IPS-20b (cell line): ENCODE data around the gene MAPK4.

Experiments used
- H3K27ac ChIP-seq: one replicate; pipeline ENCODE4 v1.5.1; 2013; ENCODE audit warnings: low read length
- H3K27me3 ChIP-seq: 2 replicates; pipeline ENCODE4 v1.6.1; 2013; ENCODE audit warnings: mild to moderate bottlenecking, low read length, inconsistent platforms; ENCODE audit not compliant: insufficient read depth
- H3K36me3 ChIP-seq: 2 replicates; pipeline ENCODE4 v1.6.1; 2013; ENCODE audit warnings: low read depth, mild to moderate bottlenecking, inconsistent platforms, low read length, moderate library complexity; ENCODE audit not compliant: insufficient read depth
- H3K4me1 ChIP-seq: 2 replicates; pipeline ENCODE4 v1.6.1; 2013; ENCODE audit warnings: mild to moderate bottlenecking, control low read depth, inconsistent platforms, low read length, moderate library complexity; ENCODE audit not compliant: insufficient read depth
- H3K4me3 ChIP-seq: 2 replicates; pipeline ENCODE4 v1.5.1; 2013; ENCODE audit warnings: mild to moderate bottlenecking, low read length, inconsistent platforms
- H3K9ac ChIP-seq: 2 replicates; pipeline ENCODE4 v1.6.1; 2013; ENCODE audit warnings: low read depth, mild to moderate bottlenecking, inconsistent platforms, low read length, moderate library complexity
- H3K9me3 ChIP-seq: 2 replicates; pipeline ENCODE4 v1.6.1; 2013; ENCODE audit warnings: mild to moderate bottlenecking, low read depth, low read length, inconsistent platforms; ENCODE audit not compliant: insufficient read depth

MAPK4 gene

DNA sequence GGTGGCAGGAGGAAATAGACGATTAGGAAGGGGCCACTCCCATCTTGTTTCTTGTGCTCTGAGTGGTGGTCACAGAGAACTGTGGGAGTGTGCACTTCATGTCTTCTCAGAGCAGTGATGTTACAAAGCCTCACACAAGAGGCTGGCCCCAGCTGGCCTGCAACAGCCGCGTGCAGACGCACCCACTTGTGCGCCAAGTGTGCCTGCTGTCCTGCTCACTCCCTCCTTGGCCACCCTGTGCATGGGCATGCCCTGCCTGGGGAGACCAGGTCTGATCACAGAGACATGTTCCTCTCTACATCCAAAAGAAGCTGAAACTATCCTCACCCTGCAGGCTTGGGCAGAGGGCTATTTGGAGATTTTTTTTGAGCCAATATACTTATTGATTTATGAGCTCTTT is 151.5 kb downstream of the MAPK4 start:
- H3K9ac ChIP-seq: no peak overlapping the region
- H3K4me1 ChIP-seq: peaks cover 7% of the 10 kb centered on the region; the same call in 1 of the 2 replicates
- no peak overlapping the region for H3K27ac ChIP-seq
- H3K36me3 ChIP-seq: no peaks in the 10 kb centered on the region
- H3K27me3 ChIP-seq: no peaks in the 10 kb centered on the region
- no peaks in the 10 kb centered on the region for H3K9me3 ChIP-seq
- no peak overlapping the region for H3K4me3 ChIP-seq

DNA sequence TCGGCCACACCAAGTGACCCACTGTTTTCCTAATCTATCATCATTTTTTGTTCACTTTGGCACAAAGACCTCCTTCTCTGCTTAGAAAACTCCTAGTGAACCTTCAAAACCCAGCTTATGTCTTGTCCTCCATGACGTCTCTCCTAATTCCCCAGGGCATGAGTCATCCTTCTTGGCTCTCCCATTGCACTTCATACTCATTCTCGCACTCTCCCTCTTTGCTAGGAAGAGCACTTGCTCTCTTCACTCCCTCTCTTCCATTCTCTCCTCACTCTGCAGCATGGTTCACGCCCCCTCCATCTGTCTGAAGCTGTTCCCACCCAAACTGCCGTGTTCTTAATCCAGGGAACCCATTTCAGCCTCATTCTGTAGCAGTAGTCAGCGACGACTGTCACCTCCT is 156.0 kb downstream of the MAPK4 start:
- no peak overlapping the region for H3K27ac ChIP-seq

GRCh38 chr18:50716902-50717301 is 157.0 kb downstream of the MAPK4 start:
- Histone ChIP-seq H3K4me3 (no peak overlapping the region), H3K36me3 (no peaks in the 10 kb centered on the region), H3K4me1 (peaks cover 7% of the 10 kb centered on the region; the same call in 1 of the 2 replicates), H3K9me3 (no peaks in the 10 kb centered on the region), H3K27ac (no peak overlapping the region), H3K27me3 (no peaks in the 10 kb centered on the region), H3K9ac (no peak overlapping the region)

More for the DNA sequence above, 156.0 kb downstream of the MAPK4 start:
- peaks cover 7% of the 10 kb centered on the region; the same call in 1 of the 2 replicates for H3K4me1 ChIP-seq
- H3K9ac ChIP-seq: no peak overlapping the region
- no peak overlapping the region for H3K4me3 ChIP-seq
- H3K27me3 ChIP-seq: no peaks in the 10 kb centered on the region
- H3K36me3 ChIP-seq: no peaks in the 10 kb centered on the region
- no peaks in the 10 kb centered on the region for H3K9me3 ChIP-seq

GRCh38 chr18:50717563-50717962 is 157.7 kb downstream of the MAPK4 start:
- no peak overlapping the region for H3K9ac ChIP-seq
- no peaks in the 10 kb centered on the region for H3K36me3 ChIP-seq
- no peak overlapping the region for H3K4me3 ChIP-seq
- no peaks in the 10 kb centered on the region for H3K27me3 ChIP-seq
- no peaks in the 10 kb centered on the region for H3K9me3 ChIP-seq
- peaks cover 5% of the 10 kb centered on the region; the same call in 1 of the 2 replicates for H3K4me1 ChIP-seq
- no peak overlapping the region for H3K27ac ChIP-seq

DNA sequence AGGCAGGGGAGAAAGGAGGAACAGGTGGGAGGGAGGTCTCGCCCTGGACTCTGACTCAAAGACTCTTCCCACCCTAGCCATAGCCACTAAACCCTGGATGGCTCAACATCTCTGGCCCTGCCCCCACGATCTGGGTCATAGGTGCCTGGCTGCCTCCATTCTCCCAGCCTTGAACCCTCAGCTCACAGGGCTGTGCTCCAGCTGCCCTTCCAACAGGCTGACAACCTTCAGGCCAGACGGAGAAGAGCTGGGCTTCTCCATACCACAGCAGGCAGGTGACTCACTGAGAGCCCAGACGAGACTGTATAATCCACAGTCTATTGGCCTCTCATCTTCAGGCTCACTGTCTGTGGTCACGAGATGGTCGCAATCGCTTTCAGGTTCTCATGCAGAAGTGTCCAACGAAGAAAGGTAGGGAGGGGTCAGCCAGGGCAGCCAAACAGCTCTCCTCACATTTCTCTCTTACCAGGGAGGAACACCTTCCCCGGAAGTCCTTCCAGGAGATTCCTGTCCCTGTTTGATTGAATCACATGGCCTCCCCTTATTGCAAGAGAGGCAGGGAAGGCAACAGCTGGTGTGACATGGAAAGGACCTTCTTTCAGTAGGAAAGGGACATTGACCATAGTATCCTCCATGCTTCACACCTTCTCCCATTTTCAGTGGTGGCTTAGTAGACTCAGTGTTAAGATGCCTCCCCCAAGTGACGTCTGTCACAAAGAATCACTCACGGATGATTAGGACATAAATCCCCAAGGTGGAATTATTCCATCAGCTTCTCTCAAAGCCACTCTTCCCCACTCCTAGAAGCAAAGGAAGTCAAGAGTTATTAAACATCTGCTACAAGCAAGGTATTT is 159.8 kb downstream of the MAPK4 start:
- H3K27me3 ChIP-seq: no peaks in the 10 kb centered on the region
- H3K27ac ChIP-seq: no peak overlapping the region
- H3K4me3 ChIP-seq: no peak overlapping the region
- no peaks in the 10 kb centered on the region for H3K4me1 ChIP-seq
- no peaks in the 10 kb centered on the region for H3K36me3 ChIP-seq
- no peaks in the 10 kb centered on the region for H3K9me3 ChIP-seq
- H3K9ac ChIP-seq: no peak overlapping the region

GRCh38 chr18:50720325-50720674 is 160.4 kb downstream of the MAPK4 start:
- no peaks in the 10 kb centered on the region for H3K36me3 ChIP-seq
- no peak overlapping the region for H3K9ac ChIP-seq
- H3K27ac ChIP-seq: no peak overlapping the region
- H3K4me3 ChIP-seq: no peak overlapping the region
- H3K4me1 ChIP-seq: no peaks in the 10 kb centered on the region
- H3K27me3 ChIP-seq: no peaks in the 10 kb centered on the region
- no peaks in the 10 kb centered on the region for H3K9me3 ChIP-seq

DNA sequence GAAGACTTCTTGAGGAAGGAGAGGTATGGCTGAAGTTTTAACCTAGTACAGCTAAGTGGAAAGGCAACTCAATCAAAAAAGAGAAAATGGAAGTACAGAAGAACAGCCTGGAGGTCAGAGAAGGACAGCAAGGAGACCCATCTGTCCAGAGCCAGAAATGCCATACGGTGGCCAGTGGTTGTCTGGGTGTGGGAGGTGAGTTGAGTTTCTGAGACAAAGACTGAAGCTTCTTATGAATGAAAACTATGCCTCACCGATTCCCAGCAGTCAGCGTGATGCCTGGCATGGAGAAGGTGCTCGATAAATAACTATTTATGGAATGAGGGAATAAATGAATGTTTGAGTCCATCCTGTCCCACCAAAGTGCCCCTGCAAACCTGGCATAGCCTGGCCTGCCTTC is 161.1 kb downstream of the MAPK4 start:
- Histone ChIP-seq H3K36me3 (no peaks in the 10 kb centered on the region), H3K9me3 (no peaks in the 10 kb centered on the region), H3K9ac (no peak overlapping the region), H3K4me3 (no peak overlapping the region), H3K27ac (no peak overlapping the region), H3K4me1 (no peaks in the 10 kb centered on the region; the same call in 1 of the 2 replicates), H3K27me3 (no peaks in the 10 kb centered on the region)

DNA sequence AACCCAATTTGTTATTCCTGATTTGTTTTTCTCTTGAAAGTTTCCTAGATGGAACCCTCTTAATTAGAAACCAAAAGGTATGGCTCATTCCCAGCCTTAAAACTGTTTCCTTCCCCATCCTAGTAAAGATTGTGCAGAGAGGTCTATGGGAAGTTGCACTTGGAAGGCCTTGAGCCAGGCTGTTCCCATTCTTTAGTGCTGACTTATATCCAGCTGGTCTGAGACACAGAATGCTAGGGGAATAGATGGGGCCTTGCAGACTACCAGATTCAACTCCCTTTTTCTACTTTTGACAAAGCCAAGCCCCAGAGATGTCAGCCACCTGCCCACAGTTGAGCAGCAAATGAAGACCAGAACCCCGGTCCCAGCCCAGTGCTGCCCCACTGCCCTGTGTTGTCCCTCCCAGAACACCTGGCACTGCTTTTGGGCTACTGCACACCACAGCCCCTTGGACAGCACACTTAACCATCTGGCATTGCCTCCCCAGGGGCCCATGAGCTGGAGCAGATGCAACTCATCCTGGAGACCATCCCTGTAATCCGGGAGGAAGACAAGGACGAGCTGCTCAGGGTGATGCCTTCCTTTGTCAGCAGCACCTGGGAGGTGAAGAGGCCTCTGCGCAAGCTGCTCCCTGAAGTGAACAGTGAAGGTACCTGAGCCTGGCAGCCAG is 161.7 kb downstream of the MAPK4 start:
- no peak overlapping the region for H3K27ac ChIP-seq
- H3K9ac ChIP-seq: no peak overlapping the region
- peaks cover 4% of the 10 kb centered on the region; the same call in 1 of the 2 replicates for H3K4me1 ChIP-seq
- no peaks in the 10 kb centered on the region for H3K9me3 ChIP-seq
- no peaks in the 10 kb centered on the region for H3K27me3 ChIP-seq
- H3K4me3 ChIP-seq: no peak overlapping the region
- H3K36me3 ChIP-seq: no peaks in the 10 kb centered on the region

DNA sequence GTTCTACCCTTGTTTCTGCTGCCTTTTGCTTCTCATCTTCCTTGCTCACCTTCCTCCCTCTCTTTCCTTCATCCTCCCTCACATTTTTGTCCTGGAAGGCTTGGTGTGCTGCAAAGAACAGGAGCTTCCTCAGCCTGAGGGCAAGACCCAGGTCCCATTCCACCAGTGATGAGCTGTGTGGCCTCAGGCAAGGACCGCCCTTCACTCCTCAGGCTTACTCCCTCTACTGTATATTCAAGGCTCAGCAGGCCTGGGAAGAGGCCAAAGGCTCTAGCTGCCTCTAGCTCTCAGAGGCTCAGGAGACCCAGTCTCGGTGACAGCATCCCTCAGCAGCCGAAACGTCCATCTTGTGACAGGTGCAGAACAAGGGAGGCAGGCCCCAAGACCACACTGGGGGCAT is 162.4 kb downstream of the MAPK4 start:
- H3K9me3 ChIP-seq: no peaks in the 10 kb centered on the region
- H3K9ac ChIP-seq: no peak overlapping the region
- H3K4me3 ChIP-seq: no peak overlapping the region
- no peaks in the 10 kb centered on the region for H3K36me3 ChIP-seq
- H3K27me3 ChIP-seq: no peaks in the 10 kb centered on the region
- H3K27ac ChIP-seq: no peak overlapping the region
- H3K4me1 ChIP-seq: peaks cover 6% of the 10 kb centered on the region; the same call in 1 of the 2 replicates

GRCh38 chr18:50724751-50725151 is 164.9 kb downstream of the MAPK4 start:
- no peaks in the 10 kb centered on the region for H3K36me3 ChIP-seq
- H3K4me1 ChIP-seq: peaks cover 6% of the 10 kb centered on the region; the same call in 1 of the 2 replicates
- H3K27ac ChIP-seq: no peak overlapping the region
- H3K27me3 ChIP-seq: no peaks in the 10 kb centered on the region
- H3K9me3 ChIP-seq: no peaks in the 10 kb centered on the region
- no peak overlapping the region for H3K4me3 ChIP-seq
- no peak overlapping the region for H3K9ac ChIP-seq

DNA sequence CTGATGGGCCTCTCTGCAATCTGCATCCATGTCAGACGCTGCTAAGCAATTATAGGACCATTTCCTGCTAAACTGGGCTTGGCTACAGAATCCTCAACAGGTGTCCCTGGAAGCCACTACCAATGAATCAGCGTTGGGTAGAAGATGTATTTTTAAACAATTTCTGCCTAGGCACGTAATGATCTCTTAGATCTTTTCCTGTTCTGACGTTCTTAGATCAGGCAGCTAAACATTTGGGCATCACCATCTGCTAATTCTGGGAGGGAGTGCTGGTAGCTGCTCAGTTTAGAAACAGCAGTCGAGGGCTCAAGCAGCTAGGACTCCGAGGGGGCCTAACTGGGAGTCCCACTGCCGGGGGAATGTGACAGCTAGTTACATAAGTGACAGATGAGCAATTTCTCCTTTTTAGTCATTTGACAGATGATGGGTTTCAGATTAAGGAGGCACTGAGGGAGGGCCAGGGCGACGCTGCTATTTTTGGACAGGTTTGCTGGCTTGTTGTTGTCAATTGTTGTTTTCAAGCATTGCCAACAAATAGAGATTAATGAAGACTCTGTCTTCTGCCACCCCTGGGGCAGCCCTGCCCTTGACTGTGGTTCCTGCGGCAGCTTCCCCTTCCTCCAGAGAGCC is 167.2 kb downstream of the MAPK4 start:
- H3K36me3 ChIP-seq: no peaks in the 10 kb centered on the region
- no peaks in the 10 kb centered on the region for H3K9me3 ChIP-seq
- no peak overlapping the region for H3K9ac ChIP-seq
- no peaks in the 10 kb centered on the region for H3K27me3 ChIP-seq
- peaks cover 6% of the 10 kb centered on the region; the same call in 1 of the 2 replicates for H3K4me1 ChIP-seq
- H3K27ac ChIP-seq: no peak overlapping the region
- H3K4me3 ChIP-seq: no peak overlapping the region
